ENCODE results near the gene PIR.

- no peak for TF ChIP-seq POLR2AphosphoS5 (IDR thresholded peaks at IDR 0.05; ENCODE audit: borderline replicate concordance, low read depth, low read length)
- TF ChIP-seq EZH2 (IDR thresholded peaks at IDR 0.05) = no peak
- TF ChIP-seq FOXP2 (optimal IDR thresholded peaks at IDR 0.05; ENCODE audit: control extremely low read depth, extremely low read length, insufficient read depth) = no peak
Measured at GRCh38 chrX:15515931-15516330, 22.8 kb upstream of the PIR start.
